Measurements from ENCODE around the gene SAMD1.

DNA sequence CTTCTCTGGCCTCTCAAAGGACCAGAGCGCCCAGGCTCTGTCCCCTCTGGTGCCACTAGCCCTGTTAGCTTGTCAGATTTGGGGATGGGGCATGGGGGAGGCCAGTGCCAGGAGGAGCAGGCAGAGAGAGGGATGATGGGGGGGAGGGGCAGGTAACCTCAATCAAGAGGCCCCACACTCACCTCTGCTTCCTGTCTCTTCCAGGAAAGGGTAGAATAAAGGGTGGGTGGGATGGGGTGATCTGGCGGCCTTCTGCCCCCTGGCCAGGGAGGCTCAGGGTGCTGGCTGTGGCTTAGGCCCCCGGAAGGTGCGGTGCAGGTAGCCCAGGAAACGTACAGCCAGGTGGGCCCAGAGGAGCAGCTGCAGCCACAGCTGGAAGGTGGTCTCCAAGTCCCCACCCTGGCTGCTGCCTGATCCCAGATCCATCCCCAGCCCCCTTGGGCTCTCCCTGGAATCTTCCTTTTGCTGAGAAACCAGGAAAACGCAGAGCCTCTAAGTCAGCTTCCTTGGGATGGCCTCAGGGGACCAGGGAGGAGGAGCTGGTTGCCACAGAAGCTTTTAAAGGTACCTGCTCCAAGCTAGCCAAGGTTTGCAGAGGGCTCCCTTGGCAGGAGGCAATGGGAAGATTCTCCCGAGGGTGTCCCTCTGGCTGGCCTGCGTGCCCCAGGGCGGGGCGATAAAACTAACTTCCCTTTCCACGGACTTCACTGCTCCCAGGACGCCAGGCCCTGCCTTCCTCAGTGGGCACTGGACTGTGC lies 21.7 kb upstream of the SAMD1 start:
- TF ChIP-seq CTCF (optimal IDR thresholded peaks at IDR 0.05 in 1 of 3, IDR thresholded peaks at IDR 0.05 in 1 of 3, conservative IDR thresholded peaks at IDR 0.05 in 1 of 3; ENCODE audit: extremely low read depth in 1 of 3, insufficient read depth in 2 of 3, low read length in 3 of 3) = no peak
- TF ChIP-seq EZH2 (IDR thresholded peaks at IDR 0.05; ENCODE audit: low read length) = no peak
